Measurements from ENCODE around the gene NAALADL2. TPM values are rescaled to one million over a fixed set of nuclear protein-coding genes. Genes with fewer than 3 reads are reported as not detected.

NAALADL2 gene
- total and polyA plus RNA-seq, 2 donors, result 0.68 to 4.9 TPM

GRCh38 chr3:175304404-175304803, 445.3 kb downstream of the NAALADL2 start:
- H3K36me3 ChIP-seq (ENCODE audit: control insufficient read depth in 2 of 2, insufficient read depth in 2 of 2, low read length in 1 of 2), result no peaks in the 10 kb centered on the region
- H3K27me3 ChIP-seq (ENCODE audit: control insufficient read depth in 2 of 2, insufficient read depth in 1 of 2, low read length in 1 of 2), result no peaks in the 10 kb centered on the region
- no peak overlapping the region for H3K27ac ChIP-seq (ENCODE audit: low read depth in 1 of 2, low read length in 1 of 2)
- no peak overlapping the region for H3K4me3 ChIP-seq (ENCODE audit: low read length in 2 of 2)
- H3K4me1 ChIP-seq (ENCODE audit: control insufficient read depth in 2 of 2, insufficient read depth in 2 of 2, low read length in 2 of 2), result peaks cover 0 to 3% of the 10 kb centered on the region in 2 donors
- DNase-seq (ENCODE audit: low read depth in 6 of 9, low spot score in 9 of 9), result no peak
- 92% methylated on average over 2 of the region's 2 CpGs for WGBS
- peaks cover 0 to 4% of the 10 kb centered on the region in 2 donors for H3K9me3 ChIP-seq (ENCODE audit: control insufficient read depth in 2 of 2, insufficient read depth in 1 of 2, low read length in 1 of 2)

- no peak overlapping the region for H3K4me3 ChIP-seq (ENCODE audit: low read length in 2 of 2)
Observed at GRCh38 chr3:175307642-175308041, 448.5 kb downstream of the NAALADL2 start.

GRCh38 chr3:175308097-175308496, 449.0 kb downstream of the NAALADL2 start:
- Histone ChIP-seq H3K4me3 (ENCODE audit: low read length in 2 of 2) (no peak overlapping the region), H3K4me1 (ENCODE audit: control insufficient read depth in 2 of 2, insufficient read depth in 2 of 2, low read length in 2 of 2) (peaks cover 0 to 3% of the 10 kb centered on the region in 2 donors), H3K36me3 (ENCODE audit: control insufficient read depth in 2 of 2, insufficient read depth in 2 of 2, low read length in 1 of 2) (no peaks in the 10 kb centered on the region), H3K9me3 (ENCODE audit: control insufficient read depth in 2 of 2, insufficient read depth in 1 of 2, low read length in 1 of 2) (peaks cover 0 to 4% of the 10 kb centered on the region in 2 donors), H3K27ac (ENCODE audit: low read depth in 1 of 2, low read length in 1 of 2) (peak overlapping the region in 1 of 2 donors; percentile 50), H3K27me3 (ENCODE audit: control insufficient read depth in 2 of 2, insufficient read depth in 1 of 2, low read length in 1 of 2) (no peaks in the 10 kb centered on the region)
- 45% methylated on average over 6 of the region's 6 CpGs for WGBS
- peak in 7 of 9 donors; percentile 8 to 51 (median 11) for DNase-seq (ENCODE audit: low read depth in 6 of 9, low spot score in 9 of 9)

More at GRCh38 chr3:175307642-175308041, 448.5 kb downstream of the NAALADL2 start:
- peaks cover 0 to 4% of the 10 kb centered on the region in 2 donors for H3K9me3 ChIP-seq (ENCODE audit: control insufficient read depth in 2 of 2, insufficient read depth in 1 of 2, low read length in 1 of 2)
- no peak for DNase-seq (ENCODE audit: low read depth in 6 of 9, low spot score in 9 of 9)
- H3K27me3 ChIP-seq (ENCODE audit: control insufficient read depth in 2 of 2, insufficient read depth in 1 of 2, low read length in 1 of 2), result no peaks in the 10 kb centered on the region
- peaks cover 0 to 3% of the 10 kb centered on the region in 2 donors for H3K4me1 ChIP-seq (ENCODE audit: control insufficient read depth in 2 of 2, insufficient read depth in 2 of 2, low read length in 2 of 2)
- peak overlapping the region in 1 of 2 donors; percentile 50 for H3K27ac ChIP-seq (ENCODE audit: low read depth in 1 of 2, low read length in 1 of 2)
- no peaks in the 10 kb centered on the region for H3K36me3 ChIP-seq (ENCODE audit: control insufficient read depth in 2 of 2, insufficient read depth in 2 of 2, low read length in 1 of 2)

- 97% methylated on average over 2 of the region's 2 CpGs for WGBS
- no peak for DNase-seq (ENCODE audit: low read depth in 6 of 9, low spot score in 9 of 9)
- H3K4me3 ChIP-seq (ENCODE audit: low read length in 2 of 2), result no peak overlapping the region
- H3K4me1 ChIP-seq (ENCODE audit: control insufficient read depth in 2 of 2, insufficient read depth in 2 of 2, low read length in 2 of 2), result peaks cover 0 to 3% of the 10 kb centered on the region in 2 donors
- H3K27ac ChIP-seq (ENCODE audit: low read depth in 1 of 2, low read length in 1 of 2), result no peak overlapping the region
- H3K27me3 ChIP-seq (ENCODE audit: control insufficient read depth in 2 of 2, insufficient read depth in 1 of 2, low read length in 1 of 2), result no peaks in the 10 kb centered on the region
- peaks cover 0 to 4% of the 10 kb centered on the region in 2 donors for H3K9me3 ChIP-seq (ENCODE audit: control insufficient read depth in 2 of 2, insufficient read depth in 1 of 2, low read length in 1 of 2)
- H3K36me3 ChIP-seq (ENCODE audit: control insufficient read depth in 2 of 2, insufficient read depth in 2 of 2, low read length in 1 of 2), result no peaks in the 10 kb centered on the region
Observed at GRCh38 chr3:175310046-175310445, 450.9 kb downstream of the NAALADL2 start.

GRCh38 chr3:175311404-175311803, 452.3 kb downstream of the NAALADL2 start:
- Histone ChIP-seq H3K27ac (ENCODE audit: low read depth in 1 of 2, low read length in 1 of 2) (no peak overlapping the region), H3K9me3 (ENCODE audit: control insufficient read depth in 2 of 2, insufficient read depth in 1 of 2, low read length in 1 of 2) (peaks cover 0 to 2% of the 10 kb centered on the region in 2 donors), H3K27me3 (ENCODE audit: control insufficient read depth in 2 of 2, insufficient read depth in 1 of 2, low read length in 1 of 2) (no peaks in the 10 kb centered on the region), H3K4me3 (ENCODE audit: low read length in 2 of 2) (no peak overlapping the region), H3K4me1 (ENCODE audit: control insufficient read depth in 2 of 2, insufficient read depth in 2 of 2, low read length in 2 of 2) (peaks cover 0 to 3% of the 10 kb centered on the region in 2 donors), H3K36me3 (ENCODE audit: control insufficient read depth in 2 of 2, insufficient read depth in 2 of 2, low read length in 1 of 2) (no peaks in the 10 kb centered on the region)
- 97% methylated on average over 1 of the region's 1 CpG for WGBS
- DNase-seq (ENCODE audit: low read depth in 6 of 9, low spot score in 9 of 9), result no peak

GRCh38 chr3:175311946-175312345, 452.8 kb downstream of the NAALADL2 start:
- Histone ChIP-seq H3K4me3 (ENCODE audit: low read length in 2 of 2) (no peak overlapping the region), H3K9me3 (ENCODE audit: control insufficient read depth in 2 of 2, insufficient read depth in 1 of 2, low read length in 1 of 2) (no peaks in the 10 kb centered on the region), H3K4me1 (ENCODE audit: control insufficient read depth in 2 of 2, insufficient read depth in 2 of 2, low read length in 2 of 2) (peaks cover 0 to 3% of the 10 kb centered on the region in 2 donors), H3K27me3 (ENCODE audit: control insufficient read depth in 2 of 2, insufficient read depth in 1 of 2, low read length in 1 of 2) (no peaks in the 10 kb centered on the region), H3K27ac (ENCODE audit: low read depth in 1 of 2, low read length in 1 of 2) (no peak overlapping the region), H3K36me3 (ENCODE audit: control insufficient read depth in 2 of 2, insufficient read depth in 2 of 2, low read length in 1 of 2) (no peaks in the 10 kb centered on the region)
- WGBS, result 81% methylated on average over 3 of the region's 3 CpGs
- DNase-seq (ENCODE audit: low read depth in 6 of 9, low spot score in 9 of 9), result no peak

- DNase-seq (ENCODE audit: low read depth in 6 of 9, low spot score in 9 of 9), result no peak
- WGBS, result 98% methylated on average over 4 of the region's 4 CpGs
Observed at GRCh38 chr3:175312791-175313190, 453.7 kb downstream of the NAALADL2 start.

GRCh38 chr3:175316799-175317198, 457.7 kb downstream of the NAALADL2 start:
- WGBS, result 95% methylated on average over 1 of the region's 1 CpG
- Histone ChIP-seq H3K9me3 (ENCODE audit: control insufficient read depth in 2 of 2, insufficient read depth in 1 of 2, low read length in 1 of 2) (no peaks in the 10 kb centered on the region), H3K4me3 (ENCODE audit: low read length in 2 of 2) (no peak overlapping the region), H3K27ac (ENCODE audit: low read depth in 1 of 2, low read length in 1 of 2) (no peak overlapping the region), H3K4me1 (ENCODE audit: control insufficient read depth in 2 of 2, insufficient read depth in 2 of 2, low read length in 2 of 2) (no peaks in the 10 kb centered on the region), H3K27me3 (ENCODE audit: control insufficient read depth in 2 of 2, insufficient read depth in 1 of 2, low read length in 1 of 2) (no peaks in the 10 kb centered on the region), H3K36me3 (ENCODE audit: control insufficient read depth in 2 of 2, insufficient read depth in 2 of 2, low read length in 1 of 2) (no peaks in the 10 kb centered on the region)
- DNase-seq (ENCODE audit: low read depth in 6 of 9, low spot score in 9 of 9), result no peak

More at GRCh38 chr3:175312791-175313190, 453.7 kb downstream of the NAALADL2 start:
- no peaks in the 10 kb centered on the region for H3K27me3 ChIP-seq (ENCODE audit: control insufficient read depth in 2 of 2, insufficient read depth in 1 of 2, low read length in 1 of 2)
- H3K27ac ChIP-seq (ENCODE audit: low read depth in 1 of 2, low read length in 1 of 2), result no peak overlapping the region
- no peak overlapping the region for H3K4me3 ChIP-seq (ENCODE audit: low read length in 2 of 2)
- peaks cover 0 to 3% of the 10 kb centered on the region in 2 donors for H3K4me1 ChIP-seq (ENCODE audit: control insufficient read depth in 2 of 2, insufficient read depth in 2 of 2, low read length in 2 of 2)
- no peaks in the 10 kb centered on the region for H3K9me3 ChIP-seq (ENCODE audit: control insufficient read depth in 2 of 2, insufficient read depth in 1 of 2, low read length in 1 of 2)
- H3K36me3 ChIP-seq (ENCODE audit: control insufficient read depth in 2 of 2, insufficient read depth in 2 of 2, low read length in 1 of 2), result no peaks in the 10 kb centered on the region

GRCh38 chr3:175325440-175325839, 466.3 kb downstream of the NAALADL2 start:
- no peaks in the 10 kb centered on the region for H3K4me1 ChIP-seq (ENCODE audit: control insufficient read depth in 2 of 2, insufficient read depth in 2 of 2, low read length in 2 of 2)
- no peaks in the 10 kb centered on the region for H3K27me3 ChIP-seq (ENCODE audit: control insufficient read depth in 2 of 2, insufficient read depth in 1 of 2, low read length in 1 of 2)
- H3K4me3 ChIP-seq (ENCODE audit: low read length in 2 of 2), result no peak overlapping the region
- 100% methylated on average over 1 of the region's 1 CpG for WGBS
- no peaks in the 10 kb centered on the region for H3K9me3 ChIP-seq (ENCODE audit: control insufficient read depth in 2 of 2, insufficient read depth in 1 of 2, low read length in 1 of 2)
- H3K27ac ChIP-seq (ENCODE audit: low read depth in 1 of 2, low read length in 1 of 2), result no peak overlapping the region
- H3K36me3 ChIP-seq (ENCODE audit: control insufficient read depth in 2 of 2, insufficient read depth in 2 of 2, low read length in 1 of 2), result no peaks in the 10 kb centered on the region
- DNase-seq (ENCODE audit: low read depth in 6 of 9, low spot score in 9 of 9), result no peak

Data from thymus (tissue), 11 donors.